ENCODE results near the gene PSPN.

Gene PSPN, protein sequence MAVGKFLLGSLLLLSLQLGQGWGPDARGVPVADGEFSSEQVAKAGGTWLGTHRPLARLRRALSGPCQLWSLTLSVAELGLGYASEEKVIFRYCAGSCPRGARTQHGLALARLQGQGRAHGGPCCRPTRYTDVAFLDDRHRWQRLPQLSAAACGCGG

DNA sequence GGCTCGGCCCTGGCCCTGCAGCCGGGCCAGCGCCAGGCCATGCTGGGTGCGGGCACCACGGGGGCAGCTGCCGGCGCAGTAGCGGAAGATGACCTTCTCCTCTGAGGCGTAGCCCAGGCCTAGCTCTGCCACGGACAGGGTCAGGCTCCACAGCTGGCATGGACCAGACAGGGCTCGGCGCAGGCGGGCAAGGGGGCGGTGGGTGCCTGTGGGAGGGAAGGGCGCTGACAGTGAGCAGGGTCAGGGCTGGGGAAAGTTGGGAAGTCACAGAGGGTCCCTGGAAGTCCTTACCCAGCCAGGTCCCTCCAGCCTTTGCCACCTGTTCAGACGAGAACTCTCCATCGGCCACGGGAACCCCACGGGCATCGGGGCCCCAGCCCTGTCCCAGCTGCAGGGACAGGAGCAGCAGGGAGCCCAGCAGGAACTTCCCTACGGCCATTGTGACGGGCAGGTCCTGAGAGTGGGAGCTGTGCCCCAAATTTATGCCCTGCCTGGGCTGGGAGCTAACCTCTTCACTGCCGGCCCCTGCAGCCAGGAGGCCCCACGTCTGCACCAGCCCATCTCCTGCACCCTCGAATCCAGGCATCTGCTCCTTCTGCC, at the start of gene PSPN:
Gene PSPN (minus strand): TSS at position 523 of the 600 bp plus-strand sequence. CDS start 84 bp downstream, at position 439.
- H3K4me3 ChIP-seq (ENCODE audit: low read length): no peak within 1 kb of the TSS
- no peak for TF ChIP-seq ZNF274 (IDR thresholded peaks at IDR 0.05; ENCODE audit: low read depth, low read length)

DNA sequence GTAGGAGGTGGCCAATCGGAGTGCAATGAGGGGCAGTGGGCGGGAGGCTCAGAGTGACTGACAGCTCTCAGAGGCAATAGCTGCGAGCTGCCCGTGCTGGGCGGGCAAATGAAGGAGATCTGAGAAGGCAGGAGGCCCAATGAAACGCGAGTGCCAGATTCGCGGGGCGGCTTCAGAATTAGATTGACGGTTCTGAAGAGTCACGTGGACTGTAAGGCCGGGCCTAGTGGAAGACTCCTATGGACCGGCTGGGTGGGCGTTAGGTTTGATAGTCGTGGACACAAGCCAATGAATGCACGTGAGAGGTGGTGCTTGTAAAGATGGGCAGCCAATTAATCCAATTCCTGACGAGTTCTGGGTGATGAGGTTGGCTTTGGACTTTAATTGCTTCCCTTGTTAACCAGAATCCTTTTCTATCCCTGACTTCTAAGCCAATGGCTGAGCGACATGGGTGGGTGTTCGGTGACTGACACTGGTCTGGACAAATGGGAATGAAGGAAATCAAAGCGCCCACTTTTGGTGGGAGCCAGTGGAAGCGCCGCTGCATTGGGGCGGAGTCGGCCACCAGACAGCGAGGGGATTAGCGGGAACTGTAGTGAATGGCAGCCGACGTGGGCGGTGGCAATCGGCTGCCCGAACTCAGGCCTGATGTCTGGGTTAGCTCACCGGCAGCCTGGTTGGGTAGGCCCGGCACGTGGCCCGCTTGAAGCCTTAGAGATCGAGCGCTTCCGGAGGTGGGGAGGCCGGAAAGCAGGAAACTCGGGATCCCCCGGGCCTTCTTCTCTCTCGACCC, 49.4 kb upstream of the PSPN start:
- peak overlapping the region; percentile 4; the same call in 1 of the 2 replicates for H3K4me3 ChIP-seq (ENCODE audit: low read length)

DNA sequence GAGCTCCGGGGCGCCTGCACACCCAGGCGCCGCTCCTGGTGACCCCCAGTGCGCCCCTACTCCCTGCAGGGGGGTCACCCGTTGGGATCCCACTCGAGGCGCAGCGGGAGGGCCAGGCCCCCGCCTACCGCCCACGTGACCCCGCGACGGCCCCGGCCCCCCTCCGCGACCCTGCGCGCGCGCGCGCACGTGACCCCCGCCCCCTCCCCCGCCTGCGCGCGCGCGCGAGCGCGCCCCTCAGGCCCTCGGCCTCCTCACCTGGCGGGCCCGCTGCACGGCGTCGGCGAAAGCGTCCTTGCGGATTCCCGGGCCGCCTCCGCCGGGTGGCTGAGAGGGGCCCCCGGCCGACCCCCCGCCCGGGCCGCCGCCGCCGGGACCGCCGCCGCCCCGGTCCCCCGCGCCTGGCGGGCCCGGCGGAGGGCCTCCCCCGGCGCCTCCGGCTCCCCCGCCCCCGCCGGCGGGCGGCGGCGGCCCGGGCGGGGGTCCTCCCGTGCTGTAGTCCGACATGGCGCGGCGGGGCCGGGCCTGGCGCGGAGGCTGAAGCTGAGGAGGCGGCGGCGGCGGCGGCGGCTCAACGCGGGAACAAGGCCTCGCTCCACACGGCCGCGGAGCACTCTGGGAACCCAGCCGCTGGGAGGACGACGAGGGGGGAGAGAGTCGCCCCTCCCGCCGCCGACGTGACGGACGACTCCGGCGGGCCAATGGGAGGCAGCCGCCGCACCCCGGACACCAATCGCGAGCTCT, 48.6 kb upstream of the PSPN start, which contains the start of gene KHSRP:
Gene KHSRP (minus strand): TSS at position 617 of the 744 bp plus-strand sequence. CDS start 110 bp downstream, at position 507.
- peak within 1 kb of the TSS; percentile 97 for H3K4me3 ChIP-seq (ENCODE audit: low read length)
- no peak for TF ChIP-seq ZNF274 (IDR thresholded peaks at IDR 0.05; ENCODE audit: low read depth, low read length)

More for the DNA sequence above, 49.4 kb upstream of the PSPN start:
- TF ChIP-seq ZNF274 (IDR thresholded peaks at IDR 0.05; ENCODE audit: low read depth, low read length): no peak

DNA sequence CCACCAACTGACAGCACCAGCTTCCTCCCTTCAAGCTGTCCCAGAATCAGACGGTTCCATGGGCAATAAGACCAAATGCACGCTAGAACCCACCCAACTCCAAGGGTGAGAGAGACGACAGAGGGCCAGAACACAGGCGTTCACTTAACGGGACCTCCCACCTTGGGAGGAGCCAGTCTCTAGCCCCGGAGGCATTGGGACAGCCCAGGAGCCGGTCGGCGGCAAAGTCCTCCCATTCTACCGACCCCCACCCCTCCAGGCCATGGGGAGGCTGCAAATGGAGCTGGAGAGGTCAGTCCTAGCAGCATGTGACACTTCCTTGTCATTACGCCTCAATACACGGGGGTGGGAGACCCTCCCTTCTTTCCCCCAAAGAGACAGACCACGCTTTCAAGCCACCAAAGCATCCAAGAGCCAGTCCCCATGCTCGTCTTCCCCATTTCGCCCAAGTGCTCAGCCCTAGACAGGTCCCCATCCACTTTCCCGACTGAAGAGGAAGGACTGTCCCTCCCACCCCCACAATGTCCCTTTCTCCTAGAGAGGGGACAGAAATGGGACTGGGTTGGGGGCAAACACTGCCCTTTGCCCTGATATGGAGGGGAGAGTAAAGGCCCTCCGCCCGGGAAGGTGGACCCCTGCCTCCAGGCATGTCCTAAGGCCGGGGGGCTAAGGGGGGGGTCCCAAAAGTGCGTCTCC, 47.9 kb upstream of the PSPN start:
- peak overlapping the region; percentile 97 for H3K4me3 ChIP-seq (ENCODE audit: low read length)
- TF ChIP-seq ZNF274 (IDR thresholded peaks at IDR 0.05; ENCODE audit: low read depth, low read length): no peak

DNA sequence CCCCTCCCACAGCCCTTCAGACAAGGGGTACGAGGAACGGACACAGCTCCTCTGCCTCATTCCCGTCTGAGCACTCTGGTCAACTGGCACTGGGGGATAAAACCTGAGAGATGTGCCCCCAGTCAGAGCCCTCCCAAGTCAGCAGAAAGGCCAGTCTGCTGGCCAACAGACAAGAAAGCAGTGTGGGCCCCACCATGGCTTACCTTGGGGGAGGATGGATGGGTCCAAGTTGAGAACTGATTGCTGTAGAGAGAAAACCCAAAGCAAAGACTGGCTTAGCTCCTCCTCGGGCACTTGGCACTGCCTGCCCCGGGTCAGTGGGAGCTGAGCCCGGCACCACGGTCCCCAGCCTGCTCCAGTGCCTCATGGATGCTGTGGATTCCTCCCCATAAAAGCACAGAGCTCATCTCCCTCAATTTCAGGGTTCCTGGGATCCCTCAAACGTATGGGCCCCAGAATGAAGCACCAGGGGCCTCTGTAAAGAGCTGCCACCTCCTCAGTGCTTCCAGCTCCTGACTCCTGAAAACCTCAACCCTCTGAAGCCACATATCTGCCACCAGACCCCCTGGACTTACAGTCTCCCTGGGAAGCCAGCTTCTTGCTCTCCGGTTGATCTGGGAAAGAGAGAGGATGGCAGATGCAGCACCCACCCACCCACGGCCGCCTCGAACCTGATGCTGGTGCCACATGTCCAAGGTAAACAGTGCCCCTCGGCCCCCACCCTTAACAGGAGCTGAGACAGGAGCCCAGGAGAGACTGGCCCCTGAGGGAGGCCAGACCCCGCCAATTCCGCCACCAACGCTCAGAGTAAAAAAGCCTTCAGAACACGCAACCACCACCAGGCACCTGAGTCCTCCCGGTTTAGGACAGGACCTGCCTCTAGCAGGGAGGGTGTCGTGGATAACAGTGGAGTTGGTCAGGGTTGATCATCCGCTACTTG, 45.6 kb upstream of the PSPN start:
- no peak overlapping the region for H3K4me3 ChIP-seq (ENCODE audit: low read length)
- TF ChIP-seq ZNF274 (IDR thresholded peaks at IDR 0.05; ENCODE audit: low read depth, low read length): no peak

DNA sequence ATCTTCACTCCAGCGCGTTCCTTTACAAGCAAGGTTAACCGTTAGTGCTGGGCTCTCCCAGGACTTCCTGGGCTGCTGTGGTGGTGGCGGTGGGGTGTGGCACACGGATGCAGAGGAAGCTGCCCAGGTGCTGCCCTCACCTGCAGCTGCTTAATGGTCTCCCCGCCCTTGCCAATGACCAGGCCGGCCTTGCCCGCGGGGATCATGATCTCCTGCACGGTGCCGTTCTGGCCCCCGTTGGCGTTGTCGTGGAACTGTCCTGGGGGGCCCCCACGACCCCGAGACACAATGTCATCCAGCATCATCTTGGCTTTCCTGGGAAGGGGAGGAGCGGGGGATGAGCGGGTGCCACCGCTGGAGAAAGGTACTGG, 42.8 kb upstream of the PSPN start:
- no peak overlapping the region for H3K4me3 ChIP-seq (ENCODE audit: low read length)

DNA sequence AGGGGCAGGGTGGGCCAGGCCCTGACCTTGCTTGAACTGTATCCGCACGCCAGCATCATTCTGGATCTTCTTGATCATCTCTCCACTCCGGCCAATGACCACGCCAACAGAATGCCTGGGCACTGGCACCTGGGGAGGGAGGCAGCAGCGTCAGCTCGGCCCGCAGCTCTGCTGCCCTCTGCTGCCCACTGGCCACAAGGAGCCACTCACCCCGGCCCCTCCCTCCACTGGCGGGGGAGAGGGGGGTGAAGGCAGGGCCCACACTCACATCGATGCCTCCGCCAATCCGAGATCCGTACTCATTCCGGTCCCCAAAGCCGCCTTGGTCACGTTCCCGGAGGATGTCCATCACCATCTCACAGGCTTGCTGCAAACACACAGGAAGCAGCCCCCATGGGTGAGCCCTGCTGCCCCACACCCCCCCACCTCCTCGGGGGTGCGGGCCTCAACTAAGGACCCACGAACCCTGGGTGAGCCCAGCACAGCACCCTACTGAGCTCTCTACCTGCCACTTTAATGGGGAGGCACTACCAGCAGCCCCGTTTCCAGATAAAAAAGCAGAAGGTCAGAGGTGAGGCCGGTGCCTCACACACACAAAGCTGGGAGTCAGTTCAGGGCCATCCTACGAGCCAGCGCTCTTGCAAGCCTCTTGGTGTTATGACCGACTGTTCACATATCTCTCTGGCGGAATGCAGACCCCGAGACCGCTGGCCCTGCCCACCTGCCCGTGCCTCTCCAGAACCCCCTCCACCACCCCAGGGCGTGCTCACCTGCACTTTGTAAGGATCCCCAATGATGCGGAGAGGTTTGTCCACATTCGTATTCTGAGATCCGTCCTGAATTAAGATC, 42.2 kb upstream of the PSPN start:
- no peak overlapping the region for H3K4me3 ChIP-seq (ENCODE audit: low read length)
- no peak for TF ChIP-seq ZNF274 (IDR thresholded peaks at IDR 0.05; ENCODE audit: low read depth, low read length)

More for the DNA sequence above, 42.8 kb upstream of the PSPN start:
- no peak for TF ChIP-seq ZNF274 (IDR thresholded peaks at IDR 0.05; ENCODE audit: low read depth, low read length)

DNA sequence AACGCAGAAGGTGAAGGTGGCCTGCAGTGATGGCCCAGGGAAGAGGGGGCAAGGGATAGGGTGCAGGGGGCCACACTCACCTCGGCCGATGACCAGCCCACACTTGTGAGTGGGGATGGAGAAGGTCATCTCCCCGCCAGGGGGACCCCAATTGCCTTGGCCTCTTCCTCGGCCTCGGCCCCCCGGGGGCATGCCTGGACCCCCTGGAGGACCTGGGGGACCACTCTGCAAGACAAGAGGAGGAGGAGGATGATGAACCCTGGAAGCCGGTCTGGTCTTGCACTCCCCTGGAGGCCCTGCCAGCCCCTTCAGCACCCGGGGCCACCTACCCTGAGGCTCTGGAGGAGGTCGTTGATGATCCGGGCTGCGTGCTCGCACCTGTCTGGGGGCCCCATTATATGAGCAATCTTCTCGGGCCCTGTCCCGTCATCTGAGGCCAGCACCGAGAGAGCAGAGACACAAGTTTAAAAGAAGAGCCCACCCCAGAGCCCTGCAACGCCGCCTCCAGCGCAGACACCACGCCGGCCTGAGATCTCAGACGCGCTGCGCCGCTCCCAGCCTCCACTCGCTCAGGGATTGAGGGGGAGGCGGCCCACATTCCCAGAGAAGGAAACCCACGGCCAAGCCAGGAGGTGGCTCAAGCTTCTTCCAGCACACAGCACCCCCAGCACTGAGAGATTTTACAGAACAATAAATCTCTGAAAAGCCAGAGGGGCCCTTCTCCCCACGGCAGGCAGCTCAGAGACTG, 41.1 kb upstream of the PSPN start:
- no peak for TF ChIP-seq ZNF274 (IDR thresholded peaks at IDR 0.05; ENCODE audit: low read depth, low read length)
- H3K4me3 ChIP-seq (ENCODE audit: low read length): no peak overlapping the region

DNA sequence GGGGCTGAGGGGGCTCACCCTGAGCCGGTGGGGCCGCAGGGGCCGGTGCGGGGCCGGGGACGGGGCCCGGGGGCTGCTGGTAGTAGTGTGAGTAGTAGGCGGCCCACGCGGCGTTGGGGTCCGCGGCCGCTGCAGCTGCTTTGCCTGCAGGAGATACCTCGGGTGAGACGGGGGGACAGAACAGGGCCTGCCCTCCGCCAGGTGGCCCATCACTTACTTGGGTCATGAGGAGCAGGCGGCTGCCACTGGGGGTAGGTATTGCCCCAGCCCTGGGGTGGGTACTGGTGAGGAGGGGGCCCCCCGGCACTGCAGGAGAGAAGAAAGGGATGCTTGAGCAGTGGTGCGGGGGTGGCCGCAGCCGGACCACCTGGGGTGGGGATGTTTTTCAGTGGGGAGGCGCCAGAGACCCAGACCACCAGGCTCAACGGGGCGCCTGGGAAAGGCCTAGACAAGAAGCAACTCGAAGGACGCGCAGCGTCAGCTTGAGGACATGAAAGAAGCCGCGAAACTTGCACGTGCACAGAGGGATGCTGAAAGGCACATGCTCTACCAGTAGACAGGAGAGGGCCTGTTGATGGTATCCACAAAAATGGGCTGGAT, 40.0 kb upstream of the PSPN start:
- no peak for TF ChIP-seq ZNF274 (IDR thresholded peaks at IDR 0.05; ENCODE audit: low read depth, low read length)
- H3K4me3 ChIP-seq (ENCODE audit: low read length): no peak overlapping the region

DNA sequence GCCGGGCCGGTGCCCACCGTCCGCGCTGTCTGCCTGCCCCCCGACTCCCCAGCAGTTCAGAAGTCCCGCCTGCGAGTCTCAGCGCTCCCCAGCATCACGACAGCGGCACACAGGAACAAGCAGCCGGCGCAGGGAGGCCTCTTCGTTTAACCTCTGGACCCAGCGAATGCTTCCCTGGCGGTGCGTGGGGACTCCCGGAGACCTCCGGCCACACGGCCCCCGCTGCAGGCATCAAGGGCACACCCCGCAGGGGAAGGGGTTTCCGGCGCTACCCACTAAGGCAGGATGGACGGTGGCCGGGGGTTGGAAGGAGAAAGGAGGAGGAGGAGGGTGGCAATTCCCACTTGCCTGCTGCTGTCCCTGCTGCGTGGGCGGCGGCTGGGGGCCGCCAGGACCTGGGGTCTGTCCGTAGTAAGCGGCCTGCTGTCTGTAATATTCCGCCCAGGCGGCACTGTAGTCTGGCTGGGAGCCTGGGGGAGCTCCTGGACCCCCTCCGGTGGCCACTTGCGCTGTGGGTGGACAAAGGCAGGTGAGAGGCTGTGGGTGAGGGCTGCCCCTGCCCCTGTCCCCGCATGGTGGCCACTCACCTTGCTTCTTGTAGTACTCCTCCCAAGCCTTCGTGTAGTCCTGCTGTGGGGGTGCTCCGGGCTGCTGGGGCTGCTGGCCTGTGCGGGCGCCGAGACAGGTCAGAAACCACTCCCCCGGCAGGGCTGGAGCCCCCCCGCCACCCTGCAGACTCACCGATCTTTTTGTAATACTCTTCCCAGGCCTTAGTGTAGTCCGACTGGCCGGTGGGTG, 39.3 kb upstream of the PSPN start:
- TF ChIP-seq ZNF274 (IDR thresholded peaks at IDR 0.05; ENCODE audit: low read depth, low read length): no peak

More for the DNA sequence above, 39.3 kb upstream of the PSPN start:
- H3K4me3 ChIP-seq (ENCODE audit: low read length): no peak overlapping the region

All from GM08714 (cell line).